Neural progenitor cell (in vitro differentiated cells): ENCODE results near the gene GLG1. TPM values are rescaled to one million over a fixed set of nuclear protein-coding genes. Genes with fewer than 3 reads are reported as not detected.
"Not testable (repeated sequence)": the region's sequence is repeated elsewhere in the genome, so short reads cannot be mapped to it uniquely, and the experiment has no call there.

Experiments used
- DNase-seq: peaks from one replicate; pipeline ENCODE4 v3.0.0-alpha.2; 2016; ENCODE audit warnings: low spot score
- H2AFZ ChIP-seq: fragments of 200-600 bp; sonication (generic); replicated peaks from 2 replicates; pipeline ENCODE4 v1.6.1; 2016; ENCODE audit warnings: antibody characterized with exemption
- H3F3A ChIP-seq: fragments of 200-600 bp; sonication (generic); 2 replicates; pipeline ENCODE4 v1.6.1; 2016; ENCODE audit warnings: antibody characterized with exemption, low read depth
- H3K27ac ChIP-seq: fragments of 200-600 bp; sonication (generic); 2 replicates; pipeline ENCODE4 v1.5.1; 2016; ENCODE audit warnings: mild to moderate bottlenecking
- H3K27me3 ChIP-seq: fragments of 200-600 bp; sonication (generic); 2 replicates; pipeline ENCODE4 v1.6.1; 2016; ENCODE audit warnings: mild to moderate bottlenecking, moderate library complexity
- H3K36me3 ChIP-seq: fragments of 200-600 bp; sonication (generic); 2 replicates; pipeline ENCODE4 v1.5.1; 2016
- H3K4me1 ChIP-seq: fragments of 200-600 bp; sonication (generic); 2 replicates; pipeline ENCODE4 v1.6.1; 2016; ENCODE audit warnings: mixed run types
- H3K4me2 ChIP-seq: fragments of 200-600 bp; sonication (generic); 2 replicates; pipeline ENCODE4 v1.6.1; 2016
- H3K4me3 ChIP-seq: fragments of 200-600 bp; sonication (generic); 2 replicates; pipeline ENCODE4 v1.5.1; 2016
- H3K79me2 ChIP-seq: fragments of 200-600 bp; sonication (generic); 2 replicates; pipeline ENCODE4 v1.6.1; 2016; ENCODE audit warnings: low read depth
- H3K9ac ChIP-seq: fragments of 200-600 bp; sonication (generic); 2 replicates; pipeline ENCODE4 v1.6.1; 2016
- H3K9me3 ChIP-seq: fragments of 200-600 bp; sonication (generic); 2 replicates; pipeline ENCODE4 v1.5.1; 2016; ENCODE audit warnings: low read depth
- H4K20me1 ChIP-seq: fragments of 200-600 bp; sonication (generic); 2 replicates; pipeline ENCODE4 v1.6.1; 2016; ENCODE audit warnings: low read depth
- H3K27ac Mint-ChIP-seq: 3 replicates; pipeline ENCODE4 v1.8.0; 2021; ENCODE audit warnings: mixed read lengths
- H3K27me3 Mint-ChIP-seq: 2 replicates; pipeline ENCODE4 v1.8.0; 2022; ENCODE audit warnings: low read depth, mild to moderate bottlenecking, inconsistent platforms, moderate library complexity, mixed read lengths; ENCODE audit not compliant: insufficient read depth
- H3K36me3 Mint-ChIP-seq: 3 replicates; pipeline ENCODE4 v1.8.0; 2021; ENCODE audit warnings: mixed read lengths
- H3K4me1 Mint-ChIP-seq: 3 replicates; pipeline ENCODE4 v1.8.0; 2021; ENCODE audit warnings: mixed read lengths
- H3K4me3 Mint-ChIP-seq: 3 replicates; pipeline ENCODE4 v1.8.0; 2021; ENCODE audit warnings: mild to moderate bottlenecking, moderate library complexity, mixed read lengths
- H3K9me3 Mint-ChIP-seq: 3 replicates; pipeline ENCODE4 v1.8.0; 2020; ENCODE audit warnings: mixed read lengths
- EZH2 ChIP-seq: fragments of 200-600 bp; sonication (generic); IDR thresholded peaks from 2 replicates; pipeline ENCODE4 v1.6.1; 2017; ENCODE audit warnings: antibody characterized with exemption, mild to moderate bottlenecking, moderate library complexity
- EZH2phosphoT487 ChIP-seq: fragments of 200-600 bp; sonication (generic); IDR thresholded peaks from 2 replicates; pipeline ENCODE4 v1.6.1; 2017; ENCODE audit warnings: antibody characterized with exemption
- total RNA-seq: library from RNA; depleted of rRNA; stranded (reverse); fragments of >200 nt; gene quantifications from 2 replicates; pipeline ENCODE4 v1.2.3, GENCODE V29; 2015; ENCODE audit warnings: low replicate concordance
- TF ChIP-seq, protein P1 (sequence below): fragments of 200-600 bp; sonication (generic); IDR thresholded peaks from 2 replicates; pipeline ENCODE4 v1.5.1; 2017; ENCODE audit warnings: antibody characterized with exemption, mild to moderate bottlenecking

Gene GLG1
- total RNA-seq, 1 donor from 2014 or later: 117 TPM

DNA sequence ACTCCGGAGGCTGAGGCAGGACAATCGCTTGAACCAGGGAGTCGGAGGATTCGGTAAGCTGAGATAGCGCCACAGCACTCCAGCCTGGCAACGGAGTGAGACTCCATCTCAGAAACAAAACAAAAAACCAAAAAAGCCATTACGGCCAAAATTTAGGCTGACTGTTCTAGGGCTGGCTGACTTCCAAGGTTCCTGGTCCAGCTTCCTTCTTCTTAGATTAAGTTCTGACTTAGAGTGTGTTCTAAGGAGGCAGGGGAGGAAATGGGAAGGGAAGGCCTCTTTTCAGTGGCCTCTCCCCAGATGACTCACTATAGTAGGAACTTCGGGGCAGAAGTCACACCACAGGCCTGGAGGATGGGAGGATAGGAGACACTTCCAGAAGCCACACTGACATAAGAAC, 157.9 kb downstream of the GLG1 start:
- no peak overlapping the region for H3K4me3 Mint-ChIP-seq
- no peaks in the 10 kb centered on the region for H3K36me3 ChIP-seq
- H3K27ac Mint-ChIP-seq: peak overlapping the region; percentile 24
- H3K9me3 ChIP-seq: no peaks in the 10 kb centered on the region
- peaks cover 37% of the 10 kb centered on the region for H3K36me3 Mint-ChIP-seq
- H3K27me3 Mint-ChIP-seq: peaks cover 2% of the 10 kb centered on the region
- H3K4me3 ChIP-seq: no peak overlapping the region
- no peak for DNase-seq
- no peak overlapping the region for H3K27ac ChIP-seq
- TF ChIP-seq EZH2 (no peak), EZH2phosphoT487 (no peak)
- TF ChIP-seq, protein P1, sequence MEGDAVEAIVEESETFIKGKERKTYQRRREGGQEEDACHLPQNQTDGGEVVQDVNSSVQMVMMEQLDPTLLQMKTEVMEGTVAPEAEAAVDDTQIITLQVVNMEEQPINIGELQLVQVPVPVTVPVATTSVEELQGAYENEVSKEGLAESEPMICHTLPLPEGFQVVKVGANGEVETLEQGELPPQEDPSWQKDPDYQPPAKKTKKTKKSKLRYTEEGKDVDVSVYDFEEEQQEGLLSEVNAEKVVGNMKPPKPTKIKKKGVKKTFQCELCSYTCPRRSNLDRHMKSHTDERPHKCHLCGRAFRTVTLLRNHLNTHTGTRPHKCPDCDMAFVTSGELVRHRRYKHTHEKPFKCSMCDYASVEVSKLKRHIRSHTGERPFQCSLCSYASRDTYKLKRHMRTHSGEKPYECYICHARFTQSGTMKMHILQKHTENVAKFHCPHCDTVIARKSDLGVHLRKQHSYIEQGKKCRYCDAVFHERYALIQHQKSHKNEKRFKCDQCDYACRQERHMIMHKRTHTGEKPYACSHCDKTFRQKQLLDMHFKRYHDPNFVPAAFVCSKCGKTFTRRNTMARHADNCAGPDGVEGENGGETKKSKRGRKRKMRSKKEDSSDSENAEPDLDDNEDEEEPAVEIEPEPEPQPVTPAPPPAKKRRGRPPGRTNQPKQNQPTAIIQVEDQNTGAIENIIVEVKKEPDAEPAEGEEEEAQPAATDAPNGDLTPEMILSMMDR: no peak
- H3K4me1 ChIP-seq: no peaks in the 10 kb centered on the region
- no peak overlapping the region for H3K4me2 ChIP-seq
- H3K27me3 ChIP-seq: no peaks in the 10 kb centered on the region
- no peak overlapping the region for H3K9ac ChIP-seq
- H4K20me1 ChIP-seq: no peaks in the 10 kb centered on the region
- H3K4me1 Mint-ChIP-seq: no peaks in the 10 kb centered on the region
- no peaks in the 10 kb centered on the region for H3K9me3 Mint-ChIP-seq
- no peaks in the 10 kb centered on the region for H3F3A ChIP-seq
- H2AFZ ChIP-seq: no peak overlapping the region
- no peaks in the 10 kb centered on the region for H3K79me2 ChIP-seq

DNA sequence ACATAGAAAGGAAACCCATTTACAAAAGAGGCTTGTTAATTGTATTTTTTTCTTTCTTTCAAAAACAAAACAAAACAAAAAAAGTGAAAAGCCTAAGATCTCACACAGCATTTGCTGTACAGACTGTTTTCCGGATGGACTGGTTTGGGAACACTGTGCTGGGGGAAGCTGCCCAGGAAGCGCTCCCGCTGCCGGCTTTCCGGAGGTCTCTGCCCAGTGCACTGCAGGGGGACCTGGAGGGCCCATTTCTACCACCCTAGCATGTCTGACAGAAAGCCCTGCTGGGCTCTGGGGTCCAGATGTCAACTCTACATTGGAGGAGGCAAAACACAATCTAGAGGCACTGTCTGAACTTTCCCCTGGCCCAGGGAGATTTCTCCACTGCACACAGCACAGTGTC, 159.3 kb downstream of the GLG1 start:
- Mint-ChIP-seq H3K4me3 (no peak overlapping the region), H3K27me3 (no peaks in the 10 kb centered on the region), H3K4me1 (no peaks in the 10 kb centered on the region), H3K36me3 (peaks cover 28% of the 10 kb centered on the region), H3K9me3 (no peaks in the 10 kb centered on the region), H3K27ac (no peak overlapping the region)
- Histone ChIP-seq H3K36me3 (no peaks in the 10 kb centered on the region), H3K9me3 (no peaks in the 10 kb centered on the region), H3K4me1 (no peaks in the 10 kb centered on the region), H3F3A (no peaks in the 10 kb centered on the region), H3K4me3 (no peak overlapping the region), H3K27me3 (no peaks in the 10 kb centered on the region), H3K9ac (no peak overlapping the region), H4K20me1 (no peaks in the 10 kb centered on the region), H2AFZ (no peak overlapping the region), H3K27ac (no peak overlapping the region), H3K4me2 (no peak overlapping the region), H3K79me2 (no peaks in the 10 kb centered on the region)
- TF ChIP-seq, protein P1: no peak
- no peak for TF ChIP-seq EZH2
- TF ChIP-seq EZH2phosphoT487: no peak
- DNase-seq: no peak

DNA sequence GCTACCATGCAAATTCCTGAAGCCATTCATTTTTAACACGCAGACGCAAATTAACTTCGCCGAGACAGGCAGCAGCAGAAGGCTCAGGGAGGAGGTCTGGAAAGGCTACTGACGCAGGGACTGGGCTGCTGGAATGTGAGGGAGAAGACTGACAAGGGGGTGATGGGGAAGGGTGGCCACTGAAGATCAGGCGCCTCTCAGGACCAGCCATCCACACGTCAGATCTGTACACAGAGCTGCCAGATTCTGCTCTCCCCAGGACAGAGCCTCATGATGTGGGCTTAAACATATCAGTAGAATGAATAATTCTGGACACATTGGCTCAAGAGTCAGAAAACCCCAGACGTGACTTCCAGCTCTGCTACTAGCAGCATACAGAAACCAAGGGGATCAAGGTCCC, 160.0 kb downstream of the GLG1 start:
- no peaks in the 10 kb centered on the region for H3K4me1 Mint-ChIP-seq
- Histone ChIP-seq H3K4me1 (no peaks in the 10 kb centered on the region), H2AFZ (no peak overlapping the region), H3K36me3 (no peaks in the 10 kb centered on the region), H3K27me3 (no peaks in the 10 kb centered on the region), H3K4me2 (no peak overlapping the region), H3K79me2 (no peaks in the 10 kb centered on the region), H3K27ac (no peak overlapping the region), H3F3A (no peaks in the 10 kb centered on the region), H3K9ac (no peak overlapping the region), H3K9me3 (no peaks in the 10 kb centered on the region), H3K4me3 (no peak overlapping the region), H4K20me1 (no peaks in the 10 kb centered on the region)
- no peak overlapping the region for H3K4me3 Mint-ChIP-seq
- no peaks in the 10 kb centered on the region for H3K9me3 Mint-ChIP-seq
- H3K27me3 Mint-ChIP-seq: no peaks in the 10 kb centered on the region
- H3K27ac Mint-ChIP-seq: no peak overlapping the region
- peaks cover 21% of the 10 kb centered on the region for H3K36me3 Mint-ChIP-seq
- DNase-seq: no peak
- no peak for TF ChIP-seq EZH2
- TF ChIP-seq, protein P1: no peak
- no peak for TF ChIP-seq EZH2phosphoT487

DNA sequence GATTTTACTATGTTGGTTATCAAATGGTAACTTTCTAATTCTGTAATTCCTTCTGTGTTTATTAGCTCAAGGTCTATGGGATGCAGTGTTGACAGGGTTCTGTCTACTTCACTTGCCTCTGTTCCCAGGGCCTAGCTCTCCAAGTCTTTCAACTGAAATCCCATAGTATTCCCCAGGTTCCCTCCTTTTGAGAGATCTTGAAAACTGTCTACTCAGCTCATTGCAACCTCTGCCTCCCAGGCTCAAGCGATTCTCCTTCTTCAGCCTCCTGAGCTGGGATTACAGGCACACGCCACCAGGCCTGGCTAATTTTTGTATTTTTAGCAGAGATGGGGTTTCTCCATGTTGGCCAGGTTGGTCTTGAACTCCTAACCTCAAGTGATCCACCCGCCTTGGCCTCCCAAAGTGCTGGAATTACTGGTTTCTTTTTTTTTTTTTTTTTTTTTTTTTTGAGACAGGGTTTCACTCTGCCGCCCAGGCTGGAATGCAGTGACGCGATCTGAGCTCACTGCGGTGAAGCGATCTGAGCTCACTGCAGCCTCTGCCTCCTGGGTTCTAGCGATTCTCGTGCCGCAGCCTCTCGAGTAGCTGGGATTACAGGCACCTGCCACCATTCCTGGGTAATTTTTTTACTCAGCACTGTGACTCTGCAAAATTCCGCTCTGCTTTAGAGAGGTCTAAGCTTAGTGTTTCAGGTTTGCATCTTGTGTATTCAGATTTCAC, 163.1 kb downstream of the GLG1 start:
- not testable (repeated sequence) for H3K4me1 ChIP-seq, H3K9me3 Mint-ChIP-seq, H3K4me2 ChIP-seq, H3K27ac Mint-ChIP-seq, H2AFZ ChIP-seq, H3F3A ChIP-seq, H3K27me3 ChIP-seq, H3K9ac ChIP-seq, H4K20me1 ChIP-seq, H3K27me3 Mint-ChIP-seq, H3K79me2 ChIP-seq, H3K4me3 Mint-ChIP-seq, H3K36me3 ChIP-seq, H3K27ac ChIP-seq, H3K9me3 ChIP-seq, DNase-seq, H3K4me3 ChIP-seq, H3K4me1 Mint-ChIP-seq
- H3K36me3 Mint-ChIP-seq: peaks cover 16% of the 10 kb centered on the region
